Suprapubic skin (tissue), 4 donors: ENCODE data around the gene OSBP2. TPM values are rescaled to one million over a fixed set of nuclear protein-coding genes. Genes with fewer than 3 reads are reported as not detected.

Experiments used
- DNase-seq, 2 donors: peaks; one replicate each; pipeline ENCODE4 v3.0.0-alpha.2; 2019; ENCODE audit warnings: low spot score in 2 of 2
- H3K27ac ChIP-seq: fragments of 200-600 bp; sonication (generic); one replicate; pipeline ENCODE4 v1.5.1; 2019
- H3K27me3 ChIP-seq: fragments of 200-600 bp; sonication (generic); one replicate; pipeline ENCODE4 v1.5.1; 2019
- H3K36me3 ChIP-seq: fragments of 200-600 bp; sonication (generic); one replicate; pipeline ENCODE4 v1.5.1; 2019
- H3K4me1 ChIP-seq: fragments of 200-600 bp; sonication (generic); one replicate; pipeline ENCODE4 v1.5.1; 2019
- H3K4me3 ChIP-seq: fragments of 200-600 bp; sonication (generic); one replicate; pipeline ENCODE4 v1.5.1; 2019; ENCODE audit warnings: mild to moderate bottlenecking
- H3K9me3 ChIP-seq: fragments of 200-600 bp; sonication (generic); one replicate; pipeline ENCODE4 v1.5.1; 2019
- CTCF ChIP-seq, 2 donors: fragments of 200-600 bp in 1 of 2; fragments of 450-650 bp in 1 of 2; sonication (generic) in 1 of 2; IDR thresholded peaks; one replicate each; pipeline ENCODE4 v1.5.1; 2016 to 2019; ENCODE audit warnings: antibody characterized with exemption in 2 of 2, mild to moderate bottlenecking in 1 of 2, moderate library complexity in 1 of 2
- EP300 ChIP-seq: sonication (generic); formaldehyde crosslinking; IDR thresholded peaks from one replicate; pipeline ENCODE4 v1.6.1; 2017; ENCODE audit warnings: antibody characterized with exemption
- POLR2A ChIP-seq, 2 donors: fragments of 450-650 bp; IDR thresholded peaks; one replicate each; pipeline ENCODE4 v1.6.1; 2017; ENCODE audit warnings: antibody characterized with exemption in 2 of 2, mild to moderate bottlenecking in 2 of 2, moderate library complexity in 2 of 2
- POLR2AphosphoS5 ChIP-seq, 3 donors: sonication (generic); formaldehyde crosslinking; IDR thresholded peaks; one replicate each; pipeline ENCODE4 v1.6.1; 2017; ENCODE audit warnings: antibody characterized with exemption in 3 of 3
- WGBS: methylation state at CpG from one replicate; pipeline ENCODE4 v1.1.5; 2018; 5-methylcytosine and 5-hydroxymethylcytosine counted together
- total RNA-seq, 4 donors: library from RNA; depleted of rRNA; stranded (reverse); fragments of >200 nt; gene quantifications; one replicate each; pipeline ENCODE4 v1.1.0, GENCODE V29; 2016

OSBP2 gene
- total RNA-seq, 4 donors from 2014 or later, result 3.9 to 11.3 (median 6.4) TPM

DNA sequence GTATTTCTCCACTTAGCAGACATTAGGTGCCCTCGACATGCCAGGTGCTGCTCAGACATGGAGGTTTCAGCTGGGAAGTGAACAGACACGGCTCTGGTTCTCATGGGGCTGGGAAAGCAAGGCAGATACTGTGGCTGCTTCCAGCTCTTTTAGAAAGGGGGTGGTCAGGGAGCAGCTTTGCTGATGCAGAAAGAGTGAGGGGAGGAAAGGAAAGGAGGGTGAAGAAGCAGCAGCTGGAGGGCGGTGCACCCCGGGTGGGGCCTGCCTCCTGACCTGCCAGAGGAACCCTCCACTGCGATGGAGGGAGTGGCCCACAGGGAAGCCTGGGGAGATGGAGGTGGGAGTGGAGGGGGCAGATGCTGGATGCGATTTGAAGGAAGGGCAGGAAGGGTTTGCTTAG lies 197.1 kb downstream of the OSBP2 start:
- Histone ChIP-seq H3K9me3 (no peaks in the 10 kb centered on the region), H3K4me3 (no peak overlapping the region), H3K27ac (no peak overlapping the region), H3K36me3 (peaks cover 12% of the 10 kb centered on the region), H3K4me1 (no peaks in the 10 kb centered on the region), H3K27me3 (no peaks in the 10 kb centered on the region)
- TF ChIP-seq CTCF (IDR thresholded peaks at IDR 0.05) (no peak), POLR2A (IDR thresholded peaks at IDR 0.05) (no peak), POLR2AphosphoS5 (IDR thresholded peaks at IDR 0.05) (no peak), EP300 (no peak)
- DNase-seq, result peak in 1 of 2 donors; percentile 37
- WGBS, result 86% methylated on average over 6 of the region's 6 CpGs

DNA sequence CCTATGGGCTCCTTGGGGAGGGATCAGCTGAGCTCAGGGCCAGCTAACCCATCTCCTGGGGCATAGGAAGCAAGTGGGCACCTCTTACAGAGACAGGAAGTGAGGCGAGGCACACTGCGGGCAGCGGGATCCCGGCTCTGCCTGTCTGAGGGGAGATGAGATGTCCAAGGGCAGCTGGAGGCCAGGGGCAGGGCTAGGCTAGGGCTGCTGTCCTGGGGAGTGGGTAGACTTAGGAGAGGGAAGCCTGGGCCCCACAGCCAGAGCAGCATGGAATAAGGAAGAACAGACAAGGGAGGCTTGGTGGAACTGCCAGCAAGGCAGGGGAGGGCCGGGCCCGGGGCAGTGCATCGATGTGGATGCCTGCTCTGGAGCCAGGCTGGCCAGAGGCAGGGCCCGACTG lies 197.6 kb downstream of the OSBP2 start:
- Histone ChIP-seq H3K27ac (no peak overlapping the region), H3K4me1 (no peaks in the 10 kb centered on the region), H3K4me3 (no peak overlapping the region), H3K27me3 (no peaks in the 10 kb centered on the region), H3K36me3 (peaks cover 12% of the 10 kb centered on the region), H3K9me3 (no peaks in the 10 kb centered on the region)
- WGBS, result 92% methylated on average over 8 of the region's 8 CpGs
- no peak for TF ChIP-seq CTCF (IDR thresholded peaks at IDR 0.05)
- no peak for TF ChIP-seq EP300
- no peak for TF ChIP-seq POLR2A (IDR thresholded peaks at IDR 0.05)
- no peak for TF ChIP-seq POLR2AphosphoS5 (IDR thresholded peaks at IDR 0.05)
- peak in 1 of 2 donors; percentile 67 for DNase-seq

GRCh38 chr22:30892731-30893221 lies 198.1 kb downstream of the OSBP2 start:
- no peak for DNase-seq
- H3K4me3 ChIP-seq, result no peak overlapping the region
- TF ChIP-seq CTCF (IDR thresholded peaks at IDR 0.05) (no peak), POLR2AphosphoS5 (IDR thresholded peaks at IDR 0.05) (no peak), POLR2A (IDR thresholded peaks at IDR 0.05) (no peak), EP300 (no peak)

DNA sequence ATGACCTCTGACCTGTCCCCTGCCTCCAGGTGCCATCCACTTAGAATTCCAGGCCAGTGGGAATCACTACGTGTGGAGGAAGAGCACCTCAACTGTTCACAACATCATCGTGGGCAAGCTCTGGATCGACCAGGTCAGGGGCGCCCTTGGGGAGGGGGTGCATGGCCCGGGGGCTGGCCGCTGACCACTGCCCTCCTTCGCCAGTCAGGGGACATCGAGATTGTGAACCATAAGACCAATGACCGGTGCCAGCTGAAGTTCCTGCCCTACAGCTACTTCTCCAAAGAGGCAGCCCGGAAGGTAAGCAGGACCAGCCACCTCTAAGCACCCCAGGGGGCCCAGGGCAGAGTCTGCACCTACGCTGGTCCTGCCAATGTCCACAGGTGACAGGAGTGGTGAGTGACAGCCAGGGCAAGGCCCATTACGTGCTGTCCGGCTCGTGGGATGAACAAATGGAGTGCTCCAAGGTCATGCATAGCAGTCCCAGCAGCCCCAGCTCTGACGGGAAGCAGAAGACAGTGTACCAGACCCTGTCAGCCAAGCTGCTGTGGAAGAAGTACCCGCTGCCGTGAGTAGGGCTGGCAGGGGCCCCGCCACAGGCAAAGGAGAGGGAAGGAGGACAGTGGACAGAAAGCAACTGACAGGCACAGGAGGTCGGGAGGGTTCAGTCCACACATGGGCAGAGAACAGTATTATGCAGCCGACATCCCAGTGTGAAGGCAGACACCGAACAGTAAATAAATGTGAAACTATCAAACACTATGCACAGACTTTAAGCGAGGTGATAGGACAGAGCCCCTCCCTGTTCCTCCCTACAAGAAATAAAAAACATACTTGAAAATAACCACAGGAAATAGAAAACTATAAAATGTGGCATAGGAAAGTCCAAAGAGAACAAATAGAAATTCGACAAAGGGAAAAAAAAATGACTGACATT lies 199.0 kb downstream of the OSBP2 start:
- peaks cover 2% of the 10 kb centered on the region for H3K9me3 ChIP-seq
- no peak overlapping the region for H3K4me3 ChIP-seq
- DNase-seq, result no peak
- no peaks in the 10 kb centered on the region for H3K4me1 ChIP-seq
- H3K27ac ChIP-seq, result no peak overlapping the region
- WGBS, result 83% methylated on average over 14 of the region's 23 CpGs
- peaks cover 12% of the 10 kb centered on the region for H3K36me3 ChIP-seq
- TF ChIP-seq POLR2A (IDR thresholded peaks at IDR 0.05) (no peak), POLR2AphosphoS5 (IDR thresholded peaks at IDR 0.05) (no peak), CTCF (IDR thresholded peaks at IDR 0.05) (no peak), EP300 (no peak)
- H3K27me3 ChIP-seq, result no peaks in the 10 kb centered on the region

More at GRCh38 chr22:30892731-30893221, 198.1 kb downstream of the OSBP2 start:
- Histone ChIP-seq H3K27ac (no peak overlapping the region), H3K36me3 (peaks cover 12% of the 10 kb centered on the region), H3K9me3 (no peaks in the 10 kb centered on the region), H3K4me1 (no peaks in the 10 kb centered on the region), H3K27me3 (no peaks in the 10 kb centered on the region)
- WGBS, result 100% methylated on average over 3 of the region's 5 CpGs

GRCh38 chr22:30894371-30894740 lies 199.7 kb downstream of the OSBP2 start:
- no peak overlapping the region for H3K4me3 ChIP-seq
- no peaks in the 10 kb centered on the region for H3K27me3 ChIP-seq
- 83% methylated on average over 3 of the region's 3 CpGs for WGBS
- TF ChIP-seq CTCF (IDR thresholded peaks at IDR 0.05), result no peak
- no peak for TF ChIP-seq POLR2AphosphoS5 (IDR thresholded peaks at IDR 0.05)
- TF ChIP-seq POLR2A (IDR thresholded peaks at IDR 0.05), result no peak
- no peak for TF ChIP-seq EP300
- peaks cover 7% of the 10 kb centered on the region for H3K36me3 ChIP-seq
- no peaks in the 10 kb centered on the region for H3K4me1 ChIP-seq
- no peak for DNase-seq
- H3K27ac ChIP-seq, result no peak overlapping the region
- peaks cover 2% of the 10 kb centered on the region for H3K9me3 ChIP-seq
